Lung (tissue), 12 donors: Measurements from ENCODE around the gene LDLRAD4. TPM values are rescaled to one million over a fixed set of nuclear protein-coding genes. Genes with fewer than 3 reads are reported as not detected.

Experiments
- ATAC-seq: fragments of 200-7000 bp; cut with Tn5 transposase; one replicate; pipeline ENCODE4 v1.9.1; 2020; ENCODE audit warnings: moderate number of reproducible peaks; ENCODE audit not compliant: insufficient read depth, low FRiP score
- DNase-seq, 3 donors: peaks; one replicate each; pipeline ENCODE4 v3.0.0-alpha.2; 2013 to 2017
- H3K27ac ChIP-seq, 2 donors: one replicate each; pipeline ENCODE4 v1.5.1; 2013; ENCODE audit warnings: mild to moderate bottlenecking in 2 of 2, moderate library complexity in 2 of 2, control low read depth in 1 of 2, inconsistent platforms in 1 of 2, low read depth in 1 of 2, low read length in 1 of 2
- H3K27me3 ChIP-seq, 3 donors: one replicate each; pipeline ENCODE4 v1.5.1; 2013; ENCODE audit warnings: low read length in 2 of 3; ENCODE audit not compliant: control insufficient read depth in 3 of 3, insufficient read depth in 3 of 3
- H3K36me3 ChIP-seq, 4 donors: one replicate each; pipeline ENCODE4 v1.5.1; 2013; ENCODE audit warnings: low read length in 4 of 4, mild to moderate bottlenecking in 1 of 4, moderate library complexity in 1 of 4; ENCODE audit not compliant: control insufficient read depth in 4 of 4, insufficient read depth in 4 of 4
- H3K4me1 ChIP-seq, 5 donors: one replicate each; pipeline ENCODE4 v1.5.1; 2013; ENCODE audit warnings: low read length in 5 of 5, mild to moderate bottlenecking in 2 of 5, moderate library complexity in 1 of 5; ENCODE audit not compliant: control insufficient read depth in 5 of 5, insufficient read depth in 5 of 5
- H3K4me3 ChIP-seq: one replicate; pipeline ENCODE4 v1.5.1; 2013; ENCODE audit warnings: mild to moderate bottlenecking, control low read depth, moderate library complexity
- H3K9ac ChIP-seq, 2 donors: one replicate each; pipeline ENCODE4 v1.5.1; 2013; ENCODE audit warnings: low read length in 2 of 2, control low read depth in 1 of 2; ENCODE audit not compliant: insufficient read depth in 1 of 2
- H3K9me3 ChIP-seq, 4 donors: one replicate each; pipeline ENCODE4 v1.5.1; 2013; ENCODE audit warnings: low read length in 3 of 4, mild to moderate bottlenecking in 1 of 4, moderate library complexity in 1 of 4; ENCODE audit not compliant: control insufficient read depth in 4 of 4, insufficient read depth in 3 of 4
- CTCF ChIP-seq: IDR thresholded peaks from 2 replicates; pipeline ENCODE4 v1.5.1; 2012; ENCODE audit warnings: mild to moderate bottlenecking; ENCODE audit errors: control extremely low read depth, extremely low read depth
- WGBS, 2 donors: extraction: QIAGEN DNeasy Blood & Tissue Kit; methylation state at CpG; one replicate each; pipeline ENCODE4 v1.1.7; 2013; 5-methylcytosine and 5-hydroxymethylcytosine counted together
- polyA plus RNA-seq, 2 donors: library from polyadenylated mRNA; stranded (reverse); fragments of 200-250 nt; gene quantifications; one replicate each; pipeline ENCODE4 v1.2.1, GENCODE V29; 2013
- total RNA-seq, 2 donors: library from RNA; depleted of rRNA in 1 of 2; stranded (reverse); fragments of >200 nt in 1 of 2; gene quantifications; one replicate each; pipeline ENCODE4 v1.2.1, GENCODE V29; 2014 to 2021
- donor health status: control.
- donor health status: control.
- donor health status: Bipolar disorder and iron deficiency.
- donor health status: healthy.
- donor health status: DM: yes; HTN: yes; CAD: no.

The LDLRAD4 gene
- total and polyA plus RNA-seq, 4 donors, result 3.2 to 62.4 (median 19.9) TPM

GRCh38 chr18:13246591-13246990 is 28.0 kb downstream of the LDLRAD4 start:
- Histone ChIP-seq H3K27ac (no peak overlapping the region), H3K9me3 (peaks cover 0 to 2% (median 0%) of the 10 kb centered on the region in 4 donors), H3K27me3 (no peaks in the 10 kb centered on the region), H3K9ac (no peak overlapping the region), H3K4me3 (no peak overlapping the region), H3K4me1 (peaks cover 0 to 9% (median 0%) of the 10 kb centered on the region in 5 donors), H3K36me3 (peaks cover 0 to 3% (median 0%) of the 10 kb centered on the region in 4 donors)
- no peak for ATAC-seq
- DNase-seq, result no peak
- TF ChIP-seq CTCF, result no peak
- WGBS, 2 donors, result 91 to 99% methylated on average over 3 of the region's 3 CpGs

- Histone ChIP-seq H3K9me3 (peaks cover 0 to 2% (median 0%) of the 10 kb centered on the region in 4 donors), H3K9ac (no peak overlapping the region), H3K4me3 (no peak overlapping the region), H3K36me3 (peaks cover 0 to 3% (median 0%) of the 10 kb centered on the region in 4 donors), H3K27ac (no peak overlapping the region), H3K4me1 (peaks cover 0 to 9% (median 0%) of the 10 kb centered on the region in 5 donors), H3K27me3 (no peaks in the 10 kb centered on the region)
- no peak for TF ChIP-seq CTCF
- WGBS, 2 donors, result 95 to 97% methylated on average over 14 of the region's 14 CpGs
- ATAC-seq (no peak), DNase-seq (no peak)
These were observed 28.9 kb downstream of the LDLRAD4 start for GRCh38 chr18:13247506-13247905.

DNA sequence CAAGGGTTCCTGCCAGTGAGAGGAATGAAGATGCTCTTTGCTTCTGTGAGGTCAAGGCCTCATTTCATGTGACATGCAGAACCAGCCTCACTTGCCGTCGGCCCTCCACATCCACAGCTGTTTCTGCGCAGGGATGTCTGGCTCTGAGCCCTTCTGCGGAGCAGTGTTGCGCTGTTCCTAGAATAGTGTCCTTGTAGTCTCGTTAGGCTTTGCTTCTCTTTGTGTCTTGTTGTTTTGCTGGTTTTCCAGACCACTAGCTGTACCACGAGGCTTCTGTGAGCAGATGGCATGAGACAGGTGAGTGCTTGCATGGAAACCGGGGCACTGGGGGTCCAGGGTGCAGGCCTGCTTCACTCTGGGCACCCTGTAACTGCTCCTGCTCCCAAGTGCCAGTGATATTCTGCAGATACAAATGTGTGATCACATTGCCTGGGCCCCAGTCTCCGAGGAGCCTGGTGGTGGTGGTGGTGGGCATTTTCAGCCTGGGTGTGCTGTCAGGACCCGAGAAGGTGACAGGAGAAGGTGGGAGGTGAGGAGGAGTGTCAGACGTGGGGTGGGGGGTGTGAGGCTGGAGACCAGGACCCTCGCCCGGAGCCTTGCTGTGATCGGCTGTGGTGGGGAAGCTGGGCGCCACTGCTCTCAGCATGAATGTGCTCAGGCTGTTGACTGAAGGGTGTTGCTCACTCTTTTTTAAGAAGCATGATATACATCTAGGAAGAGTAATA is 34.3 kb downstream of the LDLRAD4 start:
- H3K4me3 ChIP-seq, result no peak overlapping the region
- H3K9ac ChIP-seq, result no peak overlapping the region
- peaks cover 0 to 2% (median 0%) of the 10 kb centered on the region in 5 donors for H3K4me1 ChIP-seq
- no peak overlapping the region for H3K27ac ChIP-seq
- H3K9me3 ChIP-seq, result no peaks in the 10 kb centered on the region
- no peaks in the 10 kb centered on the region for H3K36me3 ChIP-seq
- H3K27me3 ChIP-seq, result no peaks in the 10 kb centered on the region
- no peak for TF ChIP-seq CTCF
- DNase-seq (no peak), ATAC-seq (no peak)
- WGBS, 2 donors, result 89 to 95% methylated on average over 15 of the region's 15 CpGs
